GM19372 (cell line): ENCODE results near the gene PATJ.

Experiments used
- ATAC-seq: cut with Tn5 transposase; IDR thresholded peaks from one replicate; pipeline ENCODE4 v1.9.1; 2021; ENCODE audit warnings: mild to moderate bottlenecking, low read depth, moderate library complexity; ENCODE audit not compliant: unreplicated experiment

PATJ gene

DNA sequence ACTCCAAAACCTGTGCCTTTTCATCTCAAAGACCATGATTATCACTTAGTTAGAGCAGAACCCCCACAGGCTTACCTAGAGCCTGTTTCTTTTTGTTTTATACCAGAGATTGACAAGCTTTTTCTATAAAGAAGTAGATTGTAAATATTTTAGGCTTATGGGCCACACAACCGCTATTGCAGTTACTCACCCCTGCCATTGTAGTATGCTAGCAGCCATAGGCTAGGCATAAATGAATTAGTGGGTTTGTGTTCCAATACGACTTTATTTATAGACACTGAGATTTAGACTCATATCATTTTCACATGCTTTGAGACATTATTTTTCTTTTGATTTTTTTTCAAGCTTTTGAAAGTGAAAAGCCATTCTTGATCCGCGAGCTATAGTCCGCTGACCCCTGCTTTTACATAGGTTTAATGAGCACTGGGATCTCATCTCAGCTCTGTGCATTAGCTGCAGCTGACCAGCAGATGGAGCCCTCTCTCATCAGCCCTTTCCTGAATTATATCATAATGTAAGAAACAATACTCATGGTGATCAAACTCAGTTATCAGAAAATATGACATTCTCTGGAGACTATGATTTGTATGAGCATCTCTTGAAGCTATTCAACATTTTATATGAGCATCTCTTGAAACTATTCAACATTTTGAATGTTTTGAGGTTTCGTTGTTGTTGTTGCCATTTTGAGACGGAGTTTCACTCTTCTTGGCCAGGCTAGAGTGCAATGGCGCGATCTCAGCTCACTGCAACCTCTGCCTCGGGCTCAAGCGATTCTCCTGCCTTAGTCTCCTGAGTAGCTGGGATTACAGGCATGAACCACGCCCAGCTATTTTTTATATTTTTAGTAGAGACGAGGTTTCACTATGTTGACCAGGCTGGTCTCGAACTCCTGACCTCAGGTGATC is 340.4 kb downstream of the PATJ start:
- peak; percentile 83 for ATAC-seq

DNA sequence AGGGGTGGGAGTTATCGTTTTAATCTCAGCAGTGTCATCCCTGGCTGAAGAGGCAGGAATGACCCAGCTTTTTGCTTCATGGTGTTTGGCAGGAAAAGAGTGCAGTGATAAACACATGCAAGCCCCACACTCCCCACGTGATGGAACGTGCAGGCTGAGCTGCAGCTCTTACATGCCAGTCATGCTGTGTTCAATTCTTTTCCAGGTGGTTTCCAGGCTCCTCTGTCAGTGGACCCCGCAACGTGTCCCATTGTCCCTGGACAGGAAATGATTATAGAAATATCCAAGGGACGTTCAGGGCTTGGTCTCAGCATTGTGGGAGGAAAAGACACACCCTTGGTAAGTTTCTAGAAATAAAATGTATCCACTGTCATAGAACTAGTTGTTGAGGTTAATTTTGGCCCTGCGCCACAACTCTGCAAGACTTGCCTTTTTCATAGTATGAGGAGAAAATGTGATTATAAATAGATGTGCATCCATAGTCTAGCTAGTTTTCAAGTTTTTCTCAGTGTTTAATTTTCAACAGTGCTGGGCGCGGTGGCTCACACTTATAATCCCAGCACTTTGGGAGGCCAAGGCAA is 342.1 kb downstream of the PATJ start:
- ATAC-seq = no peak

DNA sequence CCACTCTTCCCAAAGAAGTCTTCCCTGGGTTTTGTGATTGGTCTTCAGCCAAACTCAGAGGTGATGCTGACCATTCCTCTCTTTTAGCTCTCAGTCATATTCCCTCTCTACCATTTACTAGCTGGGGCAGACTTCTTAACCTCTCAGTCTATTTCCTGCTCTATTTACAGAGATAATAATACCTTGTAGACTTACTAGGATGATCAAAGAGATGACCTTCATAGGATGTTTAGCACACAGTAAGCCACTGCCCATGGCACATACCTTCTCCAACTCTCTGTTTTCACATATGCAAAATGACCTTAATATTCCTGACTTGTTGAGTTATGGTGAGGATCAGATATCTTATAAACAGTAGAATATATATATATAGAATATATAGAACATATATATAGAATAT is 346.2 kb downstream of the PATJ start:
- ATAC-seq = no peak

DNA sequence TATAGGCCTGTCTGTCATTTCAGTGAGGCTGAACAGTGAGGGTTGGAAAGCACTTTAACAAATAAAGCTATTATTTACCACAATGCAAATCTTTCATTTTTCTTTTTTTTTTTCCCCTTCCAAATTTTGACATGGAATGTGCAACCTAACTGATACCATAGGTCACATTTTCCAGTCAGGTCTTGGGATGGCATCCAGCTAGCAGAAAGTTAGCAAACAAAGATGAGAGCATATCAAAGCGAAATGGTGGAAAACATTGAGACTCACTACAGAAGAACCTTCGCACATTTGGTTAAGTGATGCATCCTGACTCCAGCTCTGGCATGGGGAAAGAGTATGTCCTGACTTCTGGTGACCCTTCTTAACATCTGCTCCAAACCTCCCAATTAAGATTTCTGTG is 347.3 kb downstream of the PATJ start:
- ATAC-seq = no peak

DNA sequence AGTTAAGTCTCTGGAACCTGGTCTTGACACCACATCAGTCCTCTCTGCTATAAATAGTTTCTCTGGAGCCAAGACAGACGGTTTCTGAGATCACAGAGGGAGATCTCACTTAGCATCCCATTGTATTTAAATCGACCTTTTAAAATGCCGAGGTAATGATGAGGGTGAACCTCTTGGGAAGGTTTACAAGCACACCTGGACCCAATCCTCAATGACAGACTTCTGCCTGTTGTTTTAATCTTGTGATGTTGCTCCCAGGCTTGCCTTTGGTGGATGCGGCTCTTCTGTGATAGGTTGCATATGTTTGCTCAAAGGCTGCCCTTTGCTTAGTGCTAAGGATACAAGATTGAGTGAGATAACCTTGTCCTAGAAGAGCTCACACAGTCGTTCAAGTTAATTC is 347.7 kb downstream of the PATJ start:
- no peak for ATAC-seq

DNA sequence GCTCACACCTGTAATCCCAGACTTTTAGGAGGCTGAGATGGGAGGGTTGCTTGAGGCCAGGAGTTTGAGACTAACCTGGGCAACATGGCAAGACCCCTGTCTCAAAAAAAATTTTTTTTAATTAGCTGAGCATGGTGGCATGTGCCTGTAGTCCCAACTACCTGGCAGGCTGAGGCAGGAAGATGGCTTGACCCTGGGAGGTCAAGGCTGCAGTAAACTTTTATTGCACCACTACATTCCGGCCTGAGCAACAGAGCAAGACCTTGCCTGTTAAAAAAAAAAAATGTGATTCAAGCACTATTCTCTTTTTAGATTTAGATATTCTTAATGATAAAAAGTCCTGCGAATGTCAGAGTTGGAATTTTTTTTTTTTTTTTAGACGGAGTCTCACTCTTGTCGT is 349.8 kb downstream of the PATJ start:
- ATAC-seq = no peak

DNA sequence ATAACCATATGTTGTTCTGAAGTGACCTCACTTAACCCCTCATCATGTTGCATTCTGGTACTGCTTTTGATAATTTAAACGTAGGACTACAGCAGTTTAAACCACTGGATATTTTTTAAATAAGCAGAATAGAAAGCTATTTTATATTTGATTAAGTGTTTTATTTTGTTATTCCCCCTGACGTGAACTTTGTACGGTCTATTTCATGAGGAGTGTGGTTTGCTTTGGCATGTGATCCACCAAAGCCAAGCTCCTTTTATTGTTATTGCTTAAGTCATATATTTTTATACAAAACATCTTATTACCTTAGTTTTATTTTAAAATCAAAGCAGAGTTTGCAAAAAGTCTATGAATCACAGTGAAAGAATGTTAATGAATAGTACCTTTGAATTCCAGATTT is 351.0 kb downstream of the PATJ start:
- no peak for ATAC-seq

DNA sequence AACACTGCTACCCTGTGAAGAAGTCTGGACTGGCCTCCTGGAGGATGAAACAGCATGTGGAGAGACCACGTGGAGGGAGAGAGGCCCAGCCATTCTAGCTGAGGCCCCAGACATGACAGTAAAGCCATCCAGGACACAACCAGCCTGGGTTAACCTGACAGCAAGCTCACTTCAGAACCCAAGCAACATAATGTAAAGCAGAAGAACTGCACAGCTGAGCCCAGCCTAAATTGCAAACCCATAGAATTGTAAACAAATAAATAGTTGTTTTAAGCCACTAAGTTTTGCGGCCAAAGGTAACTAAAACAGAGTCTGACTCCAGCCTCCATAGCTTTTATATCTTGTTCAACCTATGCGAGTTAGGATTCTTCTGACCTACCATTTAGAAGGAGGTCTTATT is 355.2 kb downstream of the PATJ start:
- ATAC-seq = no peak

DNA sequence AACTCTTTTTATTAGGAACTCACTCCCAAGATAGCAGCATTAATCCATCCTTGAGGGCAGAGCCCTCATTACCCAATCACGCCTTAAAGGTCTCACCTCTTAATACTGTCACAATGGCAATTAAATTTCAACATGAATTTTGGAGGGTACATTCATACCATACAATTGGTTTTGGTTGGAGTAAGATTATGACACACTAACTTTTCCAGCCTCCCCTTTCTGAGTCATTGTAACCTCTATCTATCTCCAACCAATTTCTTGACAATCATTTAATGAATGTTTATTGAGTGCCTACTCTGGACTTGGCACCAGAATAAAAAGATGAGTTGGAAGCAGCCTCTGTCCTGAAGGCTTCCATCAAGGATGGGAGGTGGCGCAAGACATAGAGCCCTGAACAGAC is 358.2 kb downstream of the PATJ start:
- no peak for ATAC-seq

DNA sequence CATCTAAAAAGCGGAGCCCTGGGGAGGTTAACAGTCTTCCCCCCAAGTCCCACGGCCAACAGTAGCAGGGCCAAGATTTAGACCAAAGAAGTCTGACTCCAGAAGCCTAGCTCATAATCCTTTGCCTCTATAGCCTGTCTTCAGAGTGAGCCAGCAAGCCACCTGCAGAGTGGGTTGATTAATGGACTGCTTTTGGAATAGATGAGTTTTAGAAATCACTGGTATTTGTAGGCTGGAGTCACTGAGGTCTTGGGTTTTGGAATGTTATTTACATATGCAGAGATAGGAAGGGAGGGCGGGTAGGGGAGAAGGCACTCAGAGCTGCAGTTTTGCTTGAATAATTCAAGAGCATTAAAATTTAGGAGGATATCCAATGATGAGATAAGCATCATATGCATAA is 361.6 kb downstream of the PATJ start:
- ATAC-seq = no peak

DNA sequence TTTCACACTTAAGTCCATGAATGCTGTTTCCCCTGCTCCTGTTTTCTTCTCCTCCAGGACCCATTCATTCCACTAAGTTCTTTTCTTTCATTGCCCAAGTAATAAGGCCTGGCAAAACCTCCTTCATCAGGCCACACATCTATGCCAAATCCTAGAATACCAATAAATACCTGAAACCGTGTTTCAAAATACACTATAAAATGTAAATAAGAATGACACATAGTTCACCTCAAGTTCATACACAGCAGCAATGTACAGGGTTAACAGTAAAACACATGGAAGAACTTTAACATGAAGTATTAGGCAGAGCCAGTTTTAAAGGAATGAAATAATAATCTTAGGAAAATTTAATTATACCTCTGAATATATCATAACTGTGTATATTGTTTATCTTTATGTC is 365.6 kb downstream of the PATJ start:
- ATAC-seq = no peak

DNA sequence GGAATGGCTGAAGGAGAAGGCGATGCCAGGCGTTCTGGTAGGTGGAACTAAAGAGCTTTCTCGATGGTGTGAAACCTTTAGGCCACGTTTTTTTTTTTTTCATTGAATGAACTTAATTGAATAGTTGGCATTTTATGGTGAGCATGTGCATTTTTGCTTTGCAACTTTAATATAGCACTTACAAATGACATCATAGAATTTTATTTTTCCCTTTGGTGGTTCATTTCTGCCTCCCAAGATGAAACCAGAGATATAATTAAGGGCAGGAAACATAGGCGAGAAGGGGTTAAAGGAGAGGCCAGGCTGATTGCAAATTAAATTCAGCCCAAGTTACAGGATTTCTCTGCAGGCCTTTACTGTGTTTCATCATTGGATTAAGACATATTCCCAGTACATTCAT is 366.8 kb downstream of the PATJ start:
- ATAC-seq = no peak

DNA sequence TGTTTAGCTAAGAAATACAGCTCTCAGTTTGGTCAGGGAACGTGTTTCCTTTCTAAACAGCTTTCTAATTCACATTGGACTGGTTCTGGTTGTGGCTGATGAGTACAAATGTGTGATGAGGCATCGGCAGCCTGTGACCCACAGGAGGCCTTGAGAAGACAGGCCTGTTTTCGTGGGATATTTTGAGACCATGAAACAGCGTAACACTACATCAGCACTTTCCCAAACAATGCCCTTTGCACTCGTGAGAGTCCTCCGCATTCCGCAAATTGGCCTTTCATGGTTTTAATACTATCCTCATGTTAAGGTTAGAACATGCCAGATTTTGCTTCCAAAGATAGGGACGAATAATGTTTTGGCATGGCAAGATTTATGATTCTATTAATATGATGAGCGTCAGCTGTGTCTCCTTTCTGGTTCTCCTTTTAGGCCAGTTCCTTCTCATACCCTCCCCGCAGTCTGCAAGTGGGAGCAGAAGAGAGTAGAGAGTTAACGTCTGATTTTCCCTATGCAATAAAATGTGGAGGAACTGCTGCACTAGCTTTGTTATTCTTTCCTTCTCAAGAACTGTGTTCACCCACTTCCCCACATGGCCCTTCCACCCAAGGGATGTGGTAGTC is 368.0 kb downstream of the PATJ start:
- no peak for ATAC-seq

DNA sequence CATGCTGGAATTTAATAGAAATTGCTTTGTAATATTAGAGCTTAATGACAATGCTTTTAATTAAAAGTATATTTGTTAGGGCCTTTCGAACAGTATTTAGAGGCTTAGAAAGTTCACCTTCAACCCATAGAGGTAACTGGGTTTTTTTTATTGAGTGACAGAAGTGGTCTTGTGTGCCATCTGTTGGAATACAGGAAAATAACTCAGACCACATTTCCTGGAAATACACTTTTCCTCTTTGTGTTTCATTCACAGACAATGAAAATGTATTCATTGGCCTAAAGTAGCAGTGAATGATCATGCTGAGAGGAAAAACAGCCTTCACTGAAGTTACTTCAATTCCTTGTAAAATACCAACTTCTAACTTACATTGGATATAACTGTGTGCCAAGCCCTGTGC is 368.8 kb downstream of the PATJ start:
- ATAC-seq = no peak

DNA sequence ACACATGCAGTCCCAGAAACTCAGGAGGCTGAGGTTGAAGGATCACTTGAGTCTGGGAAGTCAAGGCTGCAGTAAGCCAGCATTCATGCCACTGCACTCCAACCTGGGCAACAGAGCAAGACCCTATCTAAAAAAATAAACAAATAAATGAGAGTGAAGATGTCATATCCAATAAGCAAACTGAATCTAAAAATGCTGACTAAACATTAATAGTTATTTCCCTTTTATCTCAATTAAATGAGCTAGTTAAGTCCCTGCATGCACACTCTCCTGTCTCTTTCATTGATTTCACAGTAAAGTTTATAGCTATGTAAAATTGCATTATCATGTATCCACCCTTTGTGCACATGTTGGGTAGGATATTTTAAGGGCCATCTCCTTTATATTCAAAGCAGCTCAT is 371.2 kb downstream of the PATJ start:
- ATAC-seq = no peak

DNA sequence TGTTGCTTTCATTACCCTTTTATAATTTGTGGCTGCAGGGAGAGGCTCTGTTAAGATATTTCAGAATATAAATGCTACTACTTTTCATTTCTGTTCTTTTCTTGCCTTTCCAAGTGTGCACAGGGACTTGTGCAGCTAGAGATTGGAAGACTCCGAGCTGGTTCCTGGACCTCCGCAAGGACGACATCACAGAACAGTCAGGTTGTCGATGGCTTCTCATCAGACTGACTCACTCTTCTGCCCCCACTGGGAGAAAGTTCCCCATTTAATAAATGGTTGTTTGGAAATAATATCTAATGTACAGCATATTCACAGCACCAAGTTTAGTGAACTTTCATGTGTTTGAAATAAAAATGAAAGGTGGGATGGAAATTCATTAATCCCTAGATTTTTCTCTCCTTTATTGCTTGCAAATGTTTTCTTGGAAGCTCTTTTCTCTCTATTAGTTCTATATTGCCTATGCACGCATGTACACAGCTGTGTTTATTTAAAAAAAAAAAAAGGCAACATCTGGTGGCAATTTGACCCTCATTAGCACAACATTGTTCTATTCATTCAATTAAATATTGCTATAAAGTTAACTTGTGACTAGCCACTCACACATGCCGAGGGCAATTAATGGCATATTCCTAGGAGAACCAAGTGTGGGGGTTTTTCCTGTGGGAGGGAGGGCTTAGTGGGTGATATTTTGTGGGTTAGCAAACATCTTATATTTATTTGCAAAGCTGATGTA is 374.9 kb downstream of the PATJ start:
- no peak for ATAC-seq

DNA sequence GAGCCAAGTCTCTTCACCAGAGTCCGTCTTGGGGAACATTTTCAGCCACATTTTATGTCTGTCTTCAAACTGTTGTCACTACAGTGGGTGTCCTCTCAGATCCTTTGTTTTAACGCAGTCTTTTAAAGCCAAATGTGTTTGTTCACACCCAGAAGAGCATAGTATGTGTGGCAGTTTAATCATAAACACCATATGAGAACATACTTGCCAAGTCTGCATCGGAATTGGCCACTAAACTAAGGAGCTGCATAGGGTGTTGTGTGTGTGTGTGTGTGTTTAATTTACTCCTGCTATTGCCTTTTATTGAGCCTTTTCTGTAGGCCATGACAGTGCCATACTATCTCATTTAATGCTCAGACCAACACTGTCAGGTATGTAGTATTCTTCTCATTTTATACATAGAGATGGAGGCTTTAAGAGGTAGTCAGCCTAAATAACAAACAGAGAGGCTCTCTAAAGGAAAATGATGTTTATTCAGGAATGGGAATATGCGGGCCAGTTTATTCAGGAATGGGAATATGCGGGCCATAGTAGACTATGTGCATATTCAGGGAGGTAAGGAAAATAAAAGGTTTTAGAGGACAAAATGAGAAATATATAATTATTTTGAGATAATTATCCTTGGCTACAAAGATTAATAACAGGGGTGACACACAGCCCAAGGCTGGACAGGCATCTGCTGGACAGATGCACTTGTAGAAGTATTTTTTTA is 384.5 kb downstream of the PATJ start:
- ATAC-seq = no peak

DNA sequence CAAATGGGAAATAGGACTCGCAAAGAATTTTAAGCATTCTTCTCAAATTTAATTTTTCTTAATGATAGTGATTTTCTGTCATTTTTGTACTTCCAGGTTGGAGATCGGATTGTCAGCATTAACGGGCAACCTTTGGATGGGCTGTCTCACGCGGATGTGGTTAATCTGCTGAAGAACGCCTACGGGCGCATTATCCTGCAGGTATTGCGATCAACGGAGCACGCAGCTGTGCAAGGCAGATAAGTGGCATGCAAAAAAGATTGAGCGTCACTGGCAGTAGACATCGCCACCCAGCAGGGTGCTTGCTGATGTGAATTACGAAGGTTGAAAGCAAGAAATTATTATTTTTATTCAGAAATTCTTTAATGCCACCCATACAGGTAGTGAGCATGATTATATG is 386.5 kb downstream of the PATJ start:
- no peak for ATAC-seq

DNA sequence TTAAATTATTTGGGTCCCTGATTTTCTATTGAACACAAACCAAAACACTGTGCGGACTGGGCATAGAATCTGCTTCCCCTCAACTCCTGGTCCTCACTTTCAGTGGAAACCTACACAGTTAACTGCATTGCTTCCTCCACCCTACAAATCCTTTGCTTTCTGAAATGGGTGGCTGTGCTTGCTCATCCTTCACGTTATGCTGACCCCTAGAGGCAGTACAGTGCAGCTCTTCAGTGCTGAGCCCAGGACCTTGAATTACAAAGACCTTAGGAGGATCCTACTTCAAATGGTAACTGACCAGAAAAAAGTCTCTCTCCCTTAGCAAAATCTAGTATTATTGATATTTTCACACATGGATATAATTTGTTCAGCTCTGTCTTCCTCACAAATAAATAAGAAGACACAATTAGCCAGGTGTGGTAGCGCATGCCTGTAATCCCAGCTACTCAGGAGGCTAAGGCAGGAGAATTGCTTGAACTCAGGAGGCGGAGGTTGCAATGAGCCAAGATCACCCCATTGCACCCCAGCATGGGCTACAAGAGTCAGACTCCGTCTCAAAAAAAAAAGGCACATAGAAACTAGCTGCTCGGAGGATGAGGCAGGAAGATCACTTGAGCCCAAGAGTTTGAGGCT is 388.9 kb downstream of the PATJ start:
- ATAC-seq = peak; percentile 89

DNA sequence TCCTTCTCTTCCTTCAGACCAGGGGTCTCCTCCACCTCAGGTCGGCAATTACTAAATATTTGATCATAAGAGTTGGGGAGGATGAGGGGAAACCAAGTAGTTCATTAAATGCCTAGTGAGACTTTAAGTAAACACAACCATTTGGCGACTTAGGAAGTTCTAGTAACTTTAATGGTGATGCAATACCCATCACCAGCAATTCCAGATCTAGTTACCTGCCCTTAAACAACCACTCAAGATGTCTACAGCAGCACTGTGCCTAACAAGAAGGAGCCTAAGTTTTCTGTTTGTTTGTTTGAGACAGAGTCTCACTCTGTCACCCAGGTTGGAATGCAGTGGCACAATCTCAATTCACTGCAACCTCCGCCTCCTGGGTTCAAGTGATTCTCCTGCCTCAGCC is 395.7 kb downstream of the PATJ start:
- no peak for ATAC-seq
